Trophoblast cell (in vitro differentiated cells and primary cell): ENCODE data around the gene LMNB1.

Source experiments
- DNase-seq, 2 donors: peaks; one replicate each; pipeline ENCODE4 v3.0.0-alpha.2; 2016
- H2AFZ ChIP-seq: 2 replicates; pipeline ENCODE4 v1.6.1; 2013; ENCODE audit warnings: low read length, moderate library complexity, mild to moderate bottlenecking; ENCODE audit not compliant: insufficient read depth, poor library complexity
- H2AK5ac ChIP-seq: 2 replicates; pipeline ENCODE4 v1.6.1; 2013; ENCODE audit warnings: mild to moderate bottlenecking, low read length
- H2BK120ac ChIP-seq: 2 replicates; pipeline ENCODE4 v1.6.1; 2013; ENCODE audit warnings: low read length, mild to moderate bottlenecking, moderate library complexity; ENCODE audit not compliant: insufficient read depth, poor library complexity
- H2BK12ac ChIP-seq: 2 replicates; pipeline ENCODE4 v1.6.1; 2013; ENCODE audit warnings: mild to moderate bottlenecking, low read length, moderate library complexity
- H2BK5ac ChIP-seq: 2 replicates; pipeline ENCODE4 v1.6.1; 2013; ENCODE audit warnings: low read length, low read depth, moderate library complexity, mild to moderate bottlenecking; ENCODE audit not compliant: poor library complexity
- H3K14ac ChIP-seq: 2 replicates; pipeline ENCODE4 v1.6.1; 2013; ENCODE audit warnings: mild to moderate bottlenecking, low read length
- H3K18ac ChIP-seq: 2 replicates; pipeline ENCODE4 v1.6.1; 2013; ENCODE audit warnings: mild to moderate bottlenecking, low read length
- H3K23ac ChIP-seq: 2 replicates; pipeline ENCODE4 v1.6.1; 2013; ENCODE audit warnings: low read length
- H3K27ac ChIP-seq: 2 replicates; pipeline ENCODE4 v1.5.1; 2013; ENCODE audit warnings: low read depth, mild to moderate bottlenecking, inconsistent platforms, low read length, moderate library complexity
- H3K27me3 ChIP-seq: 2 replicates; pipeline ENCODE4 v1.6.1; 2013; ENCODE audit warnings: inconsistent platforms, mild to moderate bottlenecking, low read length, moderate library complexity; ENCODE audit not compliant: insufficient read depth
- H3K36me3 ChIP-seq, 2 experiments: 1 replicate in 1 of 2; 2 replicates in 1 of 2; pipeline ENCODE4 v1.6.1; 2013; ENCODE audit warnings: low read length in 2 of 2, mild to moderate bottlenecking in 2 of 2, moderate library complexity in 1 of 2; ENCODE audit not compliant: insufficient read depth in 2 of 2, control insufficient read depth in 1 of 2
- H3K4ac ChIP-seq: 2 replicates; pipeline ENCODE4 v1.6.1; 2013; ENCODE audit warnings: low read depth, mild to moderate bottlenecking, low read length, moderate library complexity
- H3K4me1 ChIP-seq, 2 experiments: 1 replicate in 1 of 2; 2 replicates in 1 of 2; pipeline ENCODE4 v1.6.1; 2013; ENCODE audit warnings: low read length in 2 of 2, mild to moderate bottlenecking in 2 of 2, moderate library complexity in 1 of 2; ENCODE audit not compliant: insufficient read depth in 2 of 2, control insufficient read depth in 1 of 2
- H3K4me2 ChIP-seq: 2 replicates; pipeline ENCODE4 v1.6.1; 2013; ENCODE audit warnings: inconsistent platforms, mild to moderate bottlenecking, low read length, moderate library complexity
- H3K4me3 ChIP-seq: 2 replicates; pipeline ENCODE4 v1.5.1; 2013; ENCODE audit warnings: mild to moderate bottlenecking, low read depth, low read length, inconsistent platforms
- H3K79me1 ChIP-seq: one replicate; pipeline ENCODE4 v1.6.1; 2013; ENCODE audit warnings: low read length
- H3K79me2 ChIP-seq: 2 replicates; pipeline ENCODE4 v1.6.1; 2013; ENCODE audit warnings: low read length, mild to moderate bottlenecking; ENCODE audit not compliant: control insufficient read depth, insufficient read depth, poor library complexity
- H3K9ac ChIP-seq: 2 replicates; pipeline ENCODE4 v1.6.1; 2013; ENCODE audit warnings: mild to moderate bottlenecking, low read length
- H3K9me3 ChIP-seq: 2 replicates; pipeline ENCODE4 v1.6.1; 2013; ENCODE audit warnings: low read depth, mild to moderate bottlenecking, control low read depth, inconsistent platforms, low read length; ENCODE audit not compliant: insufficient read depth
- H4K12ac ChIP-seq: 2 replicates; pipeline ENCODE4 v1.6.1; 2013; ENCODE audit warnings: low read depth, mild to moderate bottlenecking, low read length, moderate library complexity
- H4K8ac ChIP-seq: 2 replicates; pipeline ENCODE4 v1.6.1; 2013; ENCODE audit warnings: low read depth, mild to moderate bottlenecking, low read length, moderate library complexity
- H4K91ac ChIP-seq: one replicate; pipeline ENCODE4 v1.6.1; 2013; ENCODE audit warnings: low read depth, mild to moderate bottlenecking, low read length, moderate library complexity
- WGBS: extraction: QIAGEN DNeasy Blood & Tissue Kit; methylation state at CpG from one replicate; pipeline ENCODE4 v1.1.7; 2013; ENCODE audit warnings: missing lambda C conversion rate; ENCODE audit not compliant: insufficient read length, insufficient coverage; ENCODE audit errors: extremely low coverage; 5-methylcytosine and 5-hydroxymethylcytosine counted together

The LMNB1 gene

GRCh38 chr5:126875303-126875785 is 98.4 kb downstream of the LMNB1 start:
- no peak overlapping the region for H4K8ac ChIP-seq
- no peaks in the 10 kb centered on the region for H3K36me3 ChIP-seq
- H3K14ac ChIP-seq = no peak overlapping the region
- H4K12ac ChIP-seq = no peak overlapping the region
- H3K79me2 ChIP-seq = no peaks in the 10 kb centered on the region
- H3K27ac ChIP-seq = no peak overlapping the region
- no peak overlapping the region for H4K91ac ChIP-seq
- no peak overlapping the region for H2AFZ ChIP-seq
- peaks cover 7 to 8% of the 10 kb centered on the region in 2 experiments for H3K4me1 ChIP-seq
- no peak overlapping the region for H3K18ac ChIP-seq
- no peaks in the 10 kb centered on the region for H3K27me3 ChIP-seq
- H2AK5ac ChIP-seq = no peak overlapping the region
- no peaks in the 10 kb centered on the region for H3K79me1 ChIP-seq
- H2BK12ac ChIP-seq = no peak overlapping the region
- DNase-seq = peak; percentile 40 to 66
- no peak overlapping the region for H3K4me3 ChIP-seq
- H3K23ac ChIP-seq = no peak overlapping the region
- no peak overlapping the region for H3K4me2 ChIP-seq
- no peak overlapping the region for H2BK120ac ChIP-seq
- no peak overlapping the region for H3K4ac ChIP-seq
- no peaks in the 10 kb centered on the region for H3K9me3 ChIP-seq
- WGBS = no CpG with 5 or more reads among the region's 13 CpGs
- no peak overlapping the region for H3K9ac ChIP-seq
- H2BK5ac ChIP-seq = no peak overlapping the region

DNA sequence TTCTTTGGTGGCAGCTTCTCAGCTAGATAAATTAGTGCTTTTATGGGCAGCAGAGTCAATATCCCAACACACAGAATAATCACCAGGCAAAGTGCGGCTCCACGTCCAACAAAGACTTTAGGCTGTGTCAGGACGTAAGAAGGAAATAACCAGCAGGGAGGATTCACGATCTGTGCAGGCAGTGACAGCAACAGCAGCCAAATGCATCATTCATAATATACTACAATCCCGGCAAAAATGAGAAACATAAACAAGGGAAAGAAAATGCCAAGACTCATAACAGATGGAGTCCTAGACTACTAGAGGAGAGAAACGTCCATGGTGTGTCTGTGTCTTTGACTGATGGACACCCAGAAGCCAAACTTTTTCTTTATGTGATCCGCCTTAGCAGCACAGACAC is 100.7 kb downstream of the LMNB1 start:
- no peak overlapping the region for H4K12ac ChIP-seq
- H3K18ac ChIP-seq = no peak overlapping the region
- no CpG with 5 or more reads among the region's 7 CpGs for WGBS
- no peaks in the 10 kb centered on the region for H3K36me3 ChIP-seq
- no peak overlapping the region for H4K91ac ChIP-seq
- no peak overlapping the region for H3K27ac ChIP-seq
- H4K8ac ChIP-seq = no peak overlapping the region
- H3K4me2 ChIP-seq = no peak overlapping the region
- no peak overlapping the region for H3K23ac ChIP-seq
- no peak overlapping the region for H3K4me3 ChIP-seq
- H3K9me3 ChIP-seq = no peaks in the 10 kb centered on the region
- no peak overlapping the region for H2AFZ ChIP-seq
- H3K79me2 ChIP-seq = no peaks in the 10 kb centered on the region
- H3K27me3 ChIP-seq = no peaks in the 10 kb centered on the region
- H3K9ac ChIP-seq = no peak overlapping the region
- peaks cover 7 to 8% of the 10 kb centered on the region in 2 experiments for H3K4me1 ChIP-seq
- no peak overlapping the region for H2AK5ac ChIP-seq
- H3K79me1 ChIP-seq = no peaks in the 10 kb centered on the region
- no peak for DNase-seq
- no peak overlapping the region for H3K4ac ChIP-seq
- no peak overlapping the region for H3K14ac ChIP-seq
- no peak overlapping the region for H2BK120ac ChIP-seq
- no peak overlapping the region for H2BK12ac ChIP-seq
- no peak overlapping the region for H2BK5ac ChIP-seq

DNA sequence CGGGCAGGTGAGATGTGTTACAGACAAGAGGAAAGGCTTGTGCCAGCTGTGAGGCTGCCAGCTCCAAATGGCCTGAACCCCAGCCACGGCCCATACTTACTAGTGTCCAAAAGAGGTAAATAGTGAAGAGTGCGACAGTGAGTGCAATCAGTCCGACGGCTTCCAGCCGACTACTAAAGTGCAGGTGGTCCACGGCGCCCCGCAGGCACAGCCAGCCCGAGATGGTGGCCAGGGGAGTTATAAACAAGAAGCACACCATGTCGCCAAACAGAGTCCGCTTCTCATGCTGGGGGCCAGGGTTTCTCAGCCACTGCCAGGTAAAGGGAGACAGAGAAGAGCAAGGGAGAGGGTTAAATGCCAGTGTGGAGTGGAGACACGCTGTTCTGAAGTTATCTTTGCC is 101.1 kb downstream of the LMNB1 start:
- H2AFZ ChIP-seq = no peak overlapping the region
- no peak overlapping the region for H2BK12ac ChIP-seq
- H4K91ac ChIP-seq = no peak overlapping the region
- WGBS = no CpG with 5 or more reads among the region's 13 CpGs
- H2AK5ac ChIP-seq = no peak overlapping the region
- H3K18ac ChIP-seq = no peak overlapping the region
- peaks cover 7 to 8% of the 10 kb centered on the region in 2 experiments for H3K4me1 ChIP-seq
- H3K4ac ChIP-seq = no peak overlapping the region
- H2BK5ac ChIP-seq = no peak overlapping the region
- H3K14ac ChIP-seq = no peak overlapping the region
- H4K12ac ChIP-seq = no peak overlapping the region
- H2BK120ac ChIP-seq = no peak overlapping the region
- H3K23ac ChIP-seq = no peak overlapping the region
- H3K4me2 ChIP-seq = no peak overlapping the region
- no peak for DNase-seq
- H4K8ac ChIP-seq = no peak overlapping the region
- H3K4me3 ChIP-seq = no peak overlapping the region
- H3K9ac ChIP-seq = no peak overlapping the region
- no peaks in the 10 kb centered on the region for H3K36me3 ChIP-seq
- no peaks in the 10 kb centered on the region for H3K9me3 ChIP-seq
- no peak overlapping the region for H3K27ac ChIP-seq
- H3K79me1 ChIP-seq = no peaks in the 10 kb centered on the region
- H3K27me3 ChIP-seq = no peaks in the 10 kb centered on the region
- no peaks in the 10 kb centered on the region for H3K79me2 ChIP-seq

DNA sequence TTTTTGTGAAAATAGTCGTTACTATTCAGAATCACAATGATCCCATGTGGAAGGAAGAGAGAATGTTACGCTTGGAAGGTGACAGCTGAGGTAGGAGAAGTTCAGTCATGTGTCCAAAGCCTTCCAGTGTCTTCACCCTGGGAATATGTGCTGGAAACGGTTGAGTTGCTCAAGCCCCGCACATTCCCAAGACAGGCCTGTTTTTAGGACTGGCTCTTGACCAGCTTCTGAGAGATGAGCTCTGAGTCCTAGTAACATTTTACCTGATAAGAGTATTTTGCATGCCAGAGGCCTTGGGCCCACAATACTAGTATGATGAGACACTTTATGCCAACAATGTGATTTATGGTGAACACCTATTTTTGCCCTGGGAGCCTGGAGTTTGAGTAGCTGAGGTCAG is 101.7 kb downstream of the LMNB1 start:
- peak in 1 of 2 donors; percentile 42 for DNase-seq
- Histone ChIP-seq H3K36me3 (no peaks in the 10 kb centered on the region), H3K9ac (no peak overlapping the region), H2BK120ac (no peak overlapping the region), H3K4me2 (no peak overlapping the region), H3K14ac (no peak overlapping the region), H3K18ac (no peak overlapping the region), H3K79me2 (no peaks in the 10 kb centered on the region), H4K8ac (no peak overlapping the region), H3K4ac (no peak overlapping the region), H2BK5ac (no peak overlapping the region), H3K4me1 (peaks cover 7 to 8% of the 10 kb centered on the region in 2 experiments), H3K27ac (no peak overlapping the region), H2AFZ (no peak overlapping the region), H4K12ac (no peak overlapping the region), H2BK12ac (no peak overlapping the region), H3K23ac (no peak overlapping the region), H3K9me3 (no peaks in the 10 kb centered on the region), H3K79me1 (no peaks in the 10 kb centered on the region), H2AK5ac (no peak overlapping the region), H4K91ac (no peak overlapping the region), H3K27me3 (no peaks in the 10 kb centered on the region), H3K4me3 (no peak overlapping the region)
- WGBS = no CpG with 5 or more reads among the region's 4 CpGs
